Uterus (tissue), 2 donors: ENCODE measurements around the gene DIO3.

Source experiments
- CTCF ChIP-seq, 4 experiments: fragments of 200-600 bp in 2 of 4; fragments of 450-650 bp in 2 of 4; sonication (generic) in 2 of 4; IDR thresholded peaks; one replicate each; pipeline ENCODE4 v1.5.1; 2016 to 2019; ENCODE audit warnings: antibody characterized with exemption in 4 of 4, mild to moderate bottlenecking in 2 of 4, moderate library complexity in 1 of 4
- POLR2A ChIP-seq, 2 donors: fragments of 450-650 bp; IDR thresholded peaks; one replicate each; pipeline ENCODE4 v1.6.1; 2016; ENCODE audit warnings: antibody characterized with exemption in 2 of 2, mild to moderate bottlenecking in 1 of 2, moderate library complexity in 1 of 2

DNA sequence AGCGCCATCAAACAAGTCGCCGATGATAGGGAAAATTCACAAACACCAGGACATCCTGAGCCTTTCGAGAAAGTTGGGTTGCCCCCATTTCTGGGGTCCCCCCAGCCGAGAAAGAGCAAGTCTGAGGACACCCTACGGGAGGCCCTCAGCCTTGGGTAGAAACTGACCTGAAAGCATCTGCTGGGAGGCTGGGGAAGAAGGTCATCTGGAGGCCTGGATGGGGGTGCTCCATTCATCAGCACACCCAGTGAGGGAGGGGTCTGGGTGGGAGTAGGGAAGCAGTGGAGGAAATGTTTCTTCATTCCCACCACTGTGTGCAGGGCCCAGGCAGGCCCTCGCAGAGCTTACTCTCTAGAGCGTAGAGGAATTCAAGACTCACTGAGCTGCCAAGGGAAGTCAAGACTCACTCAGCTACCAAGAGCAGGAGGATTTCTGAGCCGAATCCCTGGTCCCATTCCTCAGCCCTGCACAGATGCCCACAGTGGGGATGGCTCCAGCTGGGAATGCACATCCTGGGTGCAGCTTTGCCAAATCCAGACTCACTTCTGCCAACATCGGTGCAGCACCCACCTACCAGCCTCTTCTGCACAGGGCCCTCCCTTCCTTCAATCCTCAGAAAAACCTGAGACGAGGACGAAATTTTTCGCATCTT, 38.1 kb downstream of the DIO3 start:
- TF ChIP-seq POLR2A (IDR thresholded peaks at IDR 0.05) (no peak), CTCF (IDR thresholded peaks at IDR 0.05) (no peak)
